K562 (cell line): ENCODE data around the gene TOR1B. TPM values are rescaled to one million over a fixed set of nuclear protein-coding genes. Genes with fewer than 3 reads are reported as not detected.
A peak's percentile ranks its signal among the peaks of the same experiment; 100 is the strongest.

Experiments used
- CHD2 ChIP-seq: IDR thresholded peaks from 2 replicates; pipeline ENCODE4 v1.6.1; 2011; ENCODE audit warnings: low read depth, low read length
- ETS1 ChIP-seq: conservative IDR thresholded peaks from 2 replicates; pipeline ENCODE4 v1.6.1; 2011; ENCODE audit warnings: low read depth, mild to moderate bottlenecking, low read length; ENCODE audit not compliant: control insufficient read depth
- GTF2F1 ChIP-seq: IDR thresholded peaks from 2 replicates; pipeline ENCODE4 v1.6.1; 2011; ENCODE audit warnings: low read depth, low read length, improper control_type of control experiment
- HBP1 ChIP-seq: fragments of 450-650 bp; formaldehyde crosslinking; IDR thresholded peaks from 2 replicates; pipeline ENCODE4 v1.4.0; 2022; ENCODE audit warnings: missing genetic modification characterization
- POLR2H ChIP-seq: IDR thresholded peaks from 2 replicates; pipeline ENCODE4 v1.6.1; 2016; ENCODE audit warnings: missing genetic modification characterization, low read depth, mild to moderate bottlenecking, control low read depth, missing compliant biosample characterization, moderate library complexity
- TGIF2 ChIP-seq: sonication (generic); formaldehyde crosslinking; IDR thresholded peaks from 2 replicates; pipeline ENCODE4 v1.8.1; 2022; ENCODE audit warnings: mild to moderate bottlenecking, missing genetic modification reagents, moderate library complexity
- ZNF121 ChIP-seq: sonication (generic); formaldehyde crosslinking; conservative IDR thresholded peaks from 2 replicates; pipeline ENCODE4 v1.8.0; 2022; ENCODE audit warnings: missing genetic modification reagents
- ZNF518B ChIP-seq: fragments of 250-450 bp; sonication (Bioruptor Pico); IDR thresholded peaks from 2 replicates; pipeline ENCODE4 v1.5.0; 2021; ENCODE audit warnings: mild to moderate bottlenecking, moderate library complexity
- ZNF764 ChIP-seq: fragments of 250-450 bp; sonication (Bioruptor Pico); IDR thresholded peaks from 2 replicates; pipeline ENCODE4 v1.4.0; 2020; ENCODE audit warnings: low read depth, mild to moderate bottlenecking, moderate library complexity
- polyA plus RNA-seq, 8 experiments: library from polyadenylated mRNA; depleted of rRNA in 4 of 8; stranded (reverse) in 5 of 8; unstranded in 3 of 8; fragments of >200 nt; fragmentation: Nextera tagmentation in 2 of 8; fragmentation: Illumina TruSeq in 1 of 8; extraction: Ambion mirVana in 2 of 8; extraction: Trizol in 1 of 8; gene quantifications; 2 replicates each; pipeline versions ENCODE4 v1.2.1 to v1.2.3, GENCODE V29; 2011 to 2014; ENCODE audit warnings: inconsistent platforms in 1 of 8, missing spikeins in 1 of 8
- total RNA-seq, 7 experiments: library from RNA; depleted of rRNA in 6 of 7; stranded (reverse); fragments of >200 nt in 6 of 7; fragmentation: Illumina TruSeq in 2 of 7; extraction: Trizol in 2 of 7; gene quantifications; 2 replicates each; pipeline versions ENCODE4 v1.2.1 to v1.2.3, GENCODE V29; 2011 to 2021; ENCODE audit warnings: low replicate concordance in 1 of 7

The TOR1B gene
- total and polyA plus RNA-seq, 9 of the 15 experiments (the other 6 are each of a cell fraction or from before 2014, with no cell fraction given): 4.2 to 36.5 (median 24.6) TPM

- TF ChIP-seq CHD2 (peak; percentile 91), ZNF121 (CRISPR knock-in tag) (no peak), HBP1 (CRISPR knock-in tag) (no peak), ZNF764 (no peak; the same call in 1 of the 2 replicates), TGIF2 (CRISPR knock-in tag) (peak; percentile 71; the same call in 1 of the 2 replicates), POLR2H (tag) (peak; percentile 85), ETS1 (peak; percentile 98), GTF2F1 (no peak), ZNF518B (no peak)
Observed at GRCh38 chr9:129823935-129824601, 21.1 kb downstream of the TOR1B start, which contains the start of gene TOR1A (continued).
